ENCODE measurements around the gene IFI27.

Gene IFI27

DNA sequence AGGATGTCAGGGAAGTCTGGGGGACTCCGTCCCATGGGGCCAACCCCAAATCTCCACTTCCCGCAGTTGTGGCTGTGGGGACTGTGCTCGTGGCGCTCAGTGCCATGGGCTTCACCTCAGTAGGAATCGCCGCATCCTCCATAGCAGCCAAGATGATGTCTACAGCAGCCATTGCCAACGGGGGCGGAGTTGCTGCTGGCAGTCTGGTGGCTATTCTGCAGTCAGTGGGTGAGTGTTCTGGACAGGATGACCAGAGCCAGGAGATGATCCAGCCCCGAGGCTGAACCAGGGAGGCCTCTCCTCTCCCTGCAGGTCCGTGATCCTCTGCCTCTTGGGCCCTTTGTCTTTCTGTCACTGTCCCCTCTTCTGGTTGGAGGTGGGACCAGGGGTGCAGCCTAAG is 8.8 kb upstream of the IFI27 start:
- Histone ChIP-seq H3K4me3 (ENCODE audit: low read length) (no peak overlapping the region), H3K4me1 (ENCODE audit: control insufficient read depth, insufficient read depth, low read length) (no peaks in the 10 kb centered on the region), H3K27ac (ENCODE audit: low read length) (no peak overlapping the region), H3K27me3 (ENCODE audit: control insufficient read depth, insufficient read depth, low read length) (no peaks in the 10 kb centered on the region), H3K36me3 (ENCODE audit: control insufficient read depth, insufficient read depth, low read length) (no peaks in the 10 kb centered on the region; the same call in 1 of the 2 replicates), H3K9me3 (ENCODE audit: control insufficient read depth, insufficient read depth, low read length) (no peaks in the 10 kb centered on the region)
- WGBS (ENCODE audit: insufficient coverage, insufficient read length): no CpG with 5 or more reads among the region's 10 CpGs
- DNase-seq (ENCODE audit: low read depth, low spot score): no peak

DNA sequence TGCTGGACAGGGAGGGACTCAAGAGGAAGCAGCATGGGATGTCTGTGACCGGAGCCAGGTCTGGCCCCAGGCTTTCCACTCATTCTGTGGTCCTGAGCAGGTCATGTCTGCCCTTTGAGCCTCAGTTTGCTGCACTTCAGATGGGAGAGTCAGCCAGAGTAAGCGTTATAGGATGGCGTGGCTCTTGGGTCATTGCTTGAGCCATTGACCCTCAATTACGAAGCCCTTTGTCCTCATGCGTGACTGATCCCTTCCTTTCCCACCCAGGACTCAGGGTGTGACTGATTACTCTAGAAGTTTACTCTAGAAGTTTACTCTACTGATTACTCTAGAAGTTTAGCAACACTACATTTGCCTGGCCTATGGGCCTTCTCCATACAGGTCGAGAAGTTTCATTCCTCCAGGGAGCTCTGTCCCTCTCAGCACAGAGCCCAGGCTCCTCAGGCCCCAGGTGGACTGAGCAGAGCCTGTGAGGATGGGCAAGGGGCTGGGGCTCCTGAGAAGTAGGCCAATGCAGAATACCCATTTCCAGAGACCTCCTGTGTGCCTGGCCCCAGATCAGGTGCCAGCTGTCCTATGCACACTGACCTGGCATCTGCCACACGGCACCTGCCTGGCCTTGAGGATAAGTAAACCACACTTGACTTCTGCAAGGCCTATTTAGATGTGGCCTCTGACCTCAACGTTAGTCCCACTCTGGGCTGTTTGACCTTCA is 7.6 kb upstream of the IFI27 start:
- Histone ChIP-seq H3K9me3 (ENCODE audit: control insufficient read depth, insufficient read depth, low read length) (no peaks in the 10 kb centered on the region), H3K36me3 (ENCODE audit: control insufficient read depth, insufficient read depth, low read length) (no peaks in the 10 kb centered on the region; the same call in 1 of the 2 replicates), H3K27ac (ENCODE audit: low read length) (no peak overlapping the region), H3K4me3 (ENCODE audit: low read length) (no peak overlapping the region), H3K4me1 (ENCODE audit: control insufficient read depth, insufficient read depth, low read length) (no peaks in the 10 kb centered on the region), H3K27me3 (ENCODE audit: control insufficient read depth, insufficient read depth, low read length) (no peaks in the 10 kb centered on the region)
- DNase-seq (ENCODE audit: low read depth, low spot score): no peak
- no CpG with 5 or more reads among the region's 8 CpGs for WGBS (ENCODE audit: insufficient coverage, insufficient read length)

DNA sequence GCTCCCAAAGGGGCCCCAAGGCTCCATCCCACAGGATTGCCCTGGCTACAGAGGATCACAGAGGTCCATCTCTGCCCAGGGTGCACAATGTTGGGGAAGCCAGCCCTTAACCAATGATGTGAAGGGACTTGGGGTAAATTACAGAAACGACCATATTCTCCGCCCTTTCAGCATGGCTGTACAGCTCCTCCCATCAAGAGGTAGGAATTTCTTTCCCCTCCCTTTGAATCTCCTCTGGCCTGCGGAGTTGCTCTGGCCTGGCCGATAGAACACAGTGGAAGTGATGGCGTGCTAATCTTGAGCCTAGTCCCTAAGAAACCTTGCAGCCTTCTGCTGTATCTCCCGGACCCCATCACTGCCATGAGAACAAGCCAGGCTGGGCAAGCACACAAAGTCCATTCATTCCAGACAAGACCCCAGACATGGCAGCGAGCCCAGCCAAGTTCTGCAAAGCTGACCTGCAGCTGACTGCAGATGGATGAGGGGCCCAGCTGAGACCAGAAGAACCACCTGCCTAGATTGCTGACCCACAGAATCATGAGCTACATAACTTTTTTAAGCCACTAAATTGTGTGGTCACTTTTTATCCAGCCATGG is 6.9 kb upstream of the IFI27 start:
- no CpG with 5 or more reads among the region's 7 CpGs for WGBS (ENCODE audit: insufficient coverage, insufficient read length)
- H3K36me3 ChIP-seq (ENCODE audit: control insufficient read depth, insufficient read depth, low read length): no peaks in the 10 kb centered on the region
- H3K4me3 ChIP-seq (ENCODE audit: low read length): no peak overlapping the region
- H3K9me3 ChIP-seq (ENCODE audit: control insufficient read depth, insufficient read depth, low read length): no peaks in the 10 kb centered on the region
- no peaks in the 10 kb centered on the region for H3K27me3 ChIP-seq (ENCODE audit: control insufficient read depth, insufficient read depth, low read length)
- DNase-seq (ENCODE audit: low read depth, low spot score): no peak
- no peak overlapping the region for H3K27ac ChIP-seq (ENCODE audit: low read length)
- no peaks in the 10 kb centered on the region for H3K4me1 ChIP-seq (ENCODE audit: control insufficient read depth, insufficient read depth, low read length)

GRCh38 chr14:94104731-94105130 is 5.8 kb upstream of the IFI27 start:
- Histone ChIP-seq H3K36me3 (ENCODE audit: control insufficient read depth, insufficient read depth, low read length) (no peaks in the 10 kb centered on the region), H3K27ac (ENCODE audit: low read length) (no peak overlapping the region), H3K4me1 (ENCODE audit: control insufficient read depth, insufficient read depth, low read length) (no peaks in the 10 kb centered on the region), H3K9me3 (ENCODE audit: control insufficient read depth, insufficient read depth, low read length) (no peaks in the 10 kb centered on the region), H3K4me3 (ENCODE audit: low read length) (no peak overlapping the region), H3K27me3 (ENCODE audit: control insufficient read depth, insufficient read depth, low read length) (no peaks in the 10 kb centered on the region)
- WGBS (ENCODE audit: insufficient coverage, insufficient read length): no CpG with 5 or more reads among the region's 10 CpGs
- no peak for DNase-seq (ENCODE audit: low read depth, low spot score)

DNA sequence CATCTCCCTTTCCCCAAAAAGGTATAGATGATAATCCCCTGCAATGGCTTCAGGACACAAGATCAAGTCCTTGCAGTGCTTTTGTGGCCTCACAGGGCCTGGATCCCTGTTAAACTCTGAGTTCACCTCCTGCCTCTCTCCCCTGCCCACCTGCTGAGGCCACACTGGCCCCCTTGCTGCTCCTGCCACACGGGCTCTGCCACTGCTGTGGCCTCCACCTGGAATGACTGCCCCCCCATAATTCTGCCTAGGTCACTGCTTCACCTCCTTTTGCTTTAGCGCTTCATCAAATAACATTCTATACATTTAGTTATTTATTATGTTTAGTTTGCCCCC is 653 bp upstream of the IFI27 start:
- no peak overlapping the region for H3K4me3 ChIP-seq (ENCODE audit: low read length)
- no peak for DNase-seq (ENCODE audit: low read depth, low spot score)
- no peaks in the 10 kb centered on the region for H3K4me1 ChIP-seq (ENCODE audit: control insufficient read depth, insufficient read depth, low read length)
- H3K36me3 ChIP-seq (ENCODE audit: control insufficient read depth, insufficient read depth, low read length): no peaks in the 10 kb centered on the region
- WGBS (ENCODE audit: insufficient coverage, insufficient read length): no CpG with 5 or more reads among the region's 2 CpGs
- H3K9me3 ChIP-seq (ENCODE audit: control insufficient read depth, insufficient read depth, low read length): no peaks in the 10 kb centered on the region
- H3K27me3 ChIP-seq (ENCODE audit: control insufficient read depth, insufficient read depth, low read length): no peaks in the 10 kb centered on the region
- H3K27ac ChIP-seq (ENCODE audit: low read length): no peak overlapping the region

DNA sequence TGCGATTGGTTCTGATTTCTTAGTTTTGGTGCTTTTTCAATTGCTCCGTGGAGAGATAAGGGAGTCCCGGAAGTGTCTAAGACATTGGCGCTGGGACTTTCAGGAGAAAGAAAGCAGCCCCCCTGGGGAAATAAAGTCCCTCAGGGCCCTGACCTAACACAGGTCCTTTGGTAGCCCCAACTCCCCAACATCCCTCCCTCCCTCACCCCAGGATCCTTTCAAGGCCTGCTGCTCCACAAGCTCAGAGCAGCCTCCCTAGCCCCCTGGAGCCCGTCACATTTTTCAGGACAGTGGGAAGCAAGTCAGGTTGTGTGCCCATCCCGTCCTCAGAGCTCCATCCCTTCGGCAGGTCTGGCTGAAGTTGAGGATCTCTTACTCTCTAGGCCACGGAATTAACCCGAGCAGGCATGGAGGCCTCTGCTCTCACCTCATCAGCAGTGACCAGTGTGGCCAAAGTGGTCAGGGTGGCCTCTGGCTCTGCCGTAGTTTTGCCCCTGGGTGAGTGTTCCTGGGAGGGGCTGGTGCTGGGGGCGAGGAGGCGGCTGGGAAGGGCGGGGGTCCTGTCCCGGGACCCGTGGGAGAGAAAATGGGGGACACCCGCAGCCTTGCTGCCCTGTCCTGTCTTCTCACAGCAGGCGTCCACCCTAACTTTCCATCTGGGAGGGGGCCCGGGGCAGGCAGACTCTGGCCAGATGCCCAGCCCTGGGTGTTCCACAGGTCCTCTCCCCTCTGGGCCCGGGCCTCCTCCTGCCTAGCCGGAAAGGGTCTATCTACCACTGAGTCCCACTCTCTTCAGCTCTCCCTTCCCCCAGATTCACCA is 950 bp downstream of the IFI27 start:
- Histone ChIP-seq H3K27me3 (ENCODE audit: control insufficient read depth, insufficient read depth, low read length) (no peaks in the 10 kb centered on the region), H3K27ac (ENCODE audit: low read length) (no peak overlapping the region), H3K9me3 (ENCODE audit: control insufficient read depth, insufficient read depth, low read length) (no peaks in the 10 kb centered on the region), H3K4me1 (ENCODE audit: control insufficient read depth, insufficient read depth, low read length) (no peaks in the 10 kb centered on the region), H3K36me3 (ENCODE audit: control insufficient read depth, insufficient read depth, low read length) (no peaks in the 10 kb centered on the region), H3K4me3 (ENCODE audit: low read length) (no peak overlapping the region)
- no peak for DNase-seq (ENCODE audit: low read depth, low spot score)
- no CpG with 5 or more reads among the region's 20 CpGs for WGBS (ENCODE audit: insufficient coverage, insufficient read length)

DNA sequence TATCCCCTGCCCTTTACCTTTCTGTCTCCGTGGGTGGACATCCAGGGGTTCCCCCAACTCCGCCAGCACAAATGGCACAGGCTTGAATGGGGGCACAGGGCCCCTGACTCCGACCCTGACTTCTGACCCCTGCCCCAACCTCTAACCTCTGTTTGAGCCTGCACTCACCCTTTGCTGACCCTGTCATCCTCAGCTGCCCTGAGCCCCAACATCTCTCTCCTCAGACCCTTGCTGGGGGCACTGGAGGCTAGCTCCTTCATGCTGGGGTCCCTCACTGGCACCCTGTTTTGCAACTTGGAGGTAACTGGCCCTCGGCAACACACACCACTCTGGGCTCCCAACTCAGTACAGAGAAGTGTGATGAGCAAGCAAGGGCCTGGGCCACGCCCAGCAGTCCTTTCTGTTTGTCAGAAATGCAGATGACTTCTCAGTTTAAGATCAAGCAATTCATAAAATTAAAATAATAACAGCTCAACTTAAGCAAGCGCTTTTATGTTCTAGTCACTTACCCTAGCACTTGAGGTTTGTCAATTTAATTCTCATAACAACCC is 2.1 kb downstream of the IFI27 start:
- DNase-seq (ENCODE audit: low read depth, low spot score): no peak
- H3K27me3 ChIP-seq (ENCODE audit: control insufficient read depth, insufficient read depth, low read length): no peaks in the 10 kb centered on the region
- H3K4me3 ChIP-seq (ENCODE audit: low read length): no peak overlapping the region
- no peaks in the 10 kb centered on the region for H3K4me1 ChIP-seq (ENCODE audit: control insufficient read depth, insufficient read depth, low read length)
- H3K27ac ChIP-seq (ENCODE audit: low read length): no peak overlapping the region
- H3K9me3 ChIP-seq (ENCODE audit: control insufficient read depth, insufficient read depth, low read length): no peaks in the 10 kb centered on the region
- no peaks in the 10 kb centered on the region for H3K36me3 ChIP-seq (ENCODE audit: control insufficient read depth, insufficient read depth, low read length)
- no CpG with 5 or more reads among the region's 6 CpGs for WGBS (ENCODE audit: insufficient coverage, insufficient read length)

DNA sequence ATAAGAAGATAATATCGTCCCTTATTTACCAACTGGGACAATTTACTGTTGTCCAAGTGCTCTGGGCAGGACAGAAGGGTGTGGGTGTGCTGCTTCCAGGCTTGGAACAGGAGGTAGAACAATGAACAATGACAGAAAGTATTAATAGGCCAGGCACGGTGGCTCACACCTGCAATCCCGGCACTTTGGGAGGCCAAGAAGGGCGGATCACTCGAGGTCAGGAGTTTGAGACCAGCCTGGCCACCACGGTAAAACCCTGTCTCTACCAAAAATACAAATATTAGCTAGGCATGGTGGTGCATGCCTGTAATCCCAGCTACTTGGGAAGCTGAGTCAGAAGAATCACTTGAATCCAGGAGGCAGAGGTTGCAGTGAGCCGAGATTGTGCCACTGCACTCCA is 2.5 kb downstream of the IFI27 start:
- no peaks in the 10 kb centered on the region for H3K27me3 ChIP-seq (ENCODE audit: control insufficient read depth, insufficient read depth, low read length)
- no CpG with 5 or more reads among the region's 7 CpGs for WGBS (ENCODE audit: insufficient coverage, insufficient read length)
- H3K27ac ChIP-seq (ENCODE audit: low read length): no peak overlapping the region
- H3K9me3 ChIP-seq (ENCODE audit: control insufficient read depth, insufficient read depth, low read length): no peaks in the 10 kb centered on the region
- no peak overlapping the region for H3K4me3 ChIP-seq (ENCODE audit: low read length)
- H3K4me1 ChIP-seq (ENCODE audit: control insufficient read depth, insufficient read depth, low read length): no peaks in the 10 kb centered on the region
- H3K36me3 ChIP-seq (ENCODE audit: control insufficient read depth, insufficient read depth, low read length): no peaks in the 10 kb centered on the region
- no peak for DNase-seq (ENCODE audit: low read depth, low spot score)

DNA sequence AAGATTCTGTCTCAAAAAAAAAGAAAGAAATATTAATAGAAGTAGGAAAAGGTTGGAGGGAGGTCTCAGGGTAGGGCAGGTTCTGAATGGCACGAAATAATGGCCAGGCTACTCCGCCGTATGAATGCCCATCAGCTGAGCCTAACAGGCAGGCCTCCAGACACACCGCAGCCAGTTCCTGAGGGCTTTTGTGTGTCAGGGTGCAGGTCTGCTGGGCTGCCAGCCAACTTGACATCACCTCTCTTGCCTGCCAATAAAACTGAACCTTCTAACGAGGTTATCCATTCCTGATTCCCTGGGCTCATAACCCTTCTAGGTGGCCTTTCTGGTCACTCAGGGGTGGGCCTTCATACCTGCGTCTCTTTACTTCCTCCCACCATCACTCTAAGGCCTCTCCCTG is 3.0 kb downstream of the IFI27 start:
- WGBS (ENCODE audit: insufficient coverage, insufficient read length): no CpG with 5 or more reads among the region's 6 CpGs
- Histone ChIP-seq H3K27me3 (ENCODE audit: control insufficient read depth, insufficient read depth, low read length) (no peaks in the 10 kb centered on the region), H3K4me1 (ENCODE audit: control insufficient read depth, insufficient read depth, low read length) (no peaks in the 10 kb centered on the region), H3K27ac (ENCODE audit: low read length) (no peak overlapping the region), H3K9me3 (ENCODE audit: control insufficient read depth, insufficient read depth, low read length) (no peaks in the 10 kb centered on the region), H3K4me3 (ENCODE audit: low read length) (no peak overlapping the region), H3K36me3 (ENCODE audit: control insufficient read depth, insufficient read depth, low read length) (no peaks in the 10 kb centered on the region)
- DNase-seq (ENCODE audit: low read depth, low spot score): no peak

DNA sequence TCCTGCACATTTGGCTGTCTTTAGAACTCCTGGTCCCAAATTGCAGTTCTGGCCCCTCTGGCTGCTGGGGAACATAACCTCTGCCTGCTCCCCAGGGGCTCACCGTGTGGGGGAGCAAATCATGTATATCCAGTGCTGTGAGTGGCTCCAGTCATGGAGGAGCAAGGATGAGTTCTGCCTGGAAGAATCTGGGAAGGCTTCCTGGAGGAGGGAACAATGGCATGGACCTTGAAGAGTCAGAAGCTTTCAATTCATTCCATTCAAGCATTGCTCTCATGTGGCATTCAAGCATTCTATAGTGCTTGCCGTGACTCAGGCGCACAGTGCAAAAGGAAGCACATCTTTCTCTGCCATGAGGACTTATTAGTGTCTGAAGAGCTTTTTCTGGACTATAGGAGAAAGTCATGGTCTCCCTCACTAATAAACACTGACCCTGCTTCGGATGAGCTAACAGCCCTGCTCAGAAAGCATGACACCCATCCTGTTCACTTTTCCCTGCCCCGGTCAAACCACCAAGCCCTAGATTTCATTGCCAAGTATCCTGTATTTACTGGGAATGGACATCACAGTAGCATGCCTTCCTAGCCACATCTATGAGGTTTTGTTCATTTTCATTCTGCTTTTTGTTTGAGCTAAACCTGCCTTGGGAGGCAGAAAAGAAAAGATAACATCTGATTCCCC is 3.5 kb downstream of the IFI27 start:
- Histone ChIP-seq H3K4me3 (ENCODE audit: low read length) (no peak overlapping the region), H3K9me3 (ENCODE audit: control insufficient read depth, insufficient read depth, low read length) (no peaks in the 10 kb centered on the region), H3K27me3 (ENCODE audit: control insufficient read depth, insufficient read depth, low read length) (no peaks in the 10 kb centered on the region), H3K4me1 (ENCODE audit: control insufficient read depth, insufficient read depth, low read length) (no peaks in the 10 kb centered on the region), H3K27ac (ENCODE audit: low read length) (no peak overlapping the region), H3K36me3 (ENCODE audit: control insufficient read depth, insufficient read depth, low read length) (no peaks in the 10 kb centered on the region)
- no peak for DNase-seq (ENCODE audit: low read depth, low spot score)
- no CpG with 5 or more reads among the region's 5 CpGs for WGBS (ENCODE audit: insufficient coverage, insufficient read length)
